Stimulated activated CD8-positive, alpha-beta memory T cell treated with anti-CD3 and anti-CD28 coated beads, Interleukin-2, amount 100 ng/mL, for 1 hour (primary cell): ENCODE measurements around the gene ZDHHC7.

Experiments used
- DNase-seq, 2 donors: peaks; one replicate each; pipeline ENCODE4 v3.0.0-alpha.2; 2020; ENCODE audit warnings: low read depth in 2 of 2

Gene ZDHHC7

GRCh38 chr16:84964386-84965128 lies 46.8 kb downstream of the ZDHHC7 start:
- no peak for DNase-seq

GRCh38 chr16:84963066-84963465 lies 48.3 kb downstream of the ZDHHC7 start:
- DNase-seq, result no peak

GRCh38 chr16:84960942-84961341 lies 50.4 kb downstream of the ZDHHC7 start:
- no peak for DNase-seq

GRCh38 chr16:84959784-84960417 lies 51.4 kb downstream of the ZDHHC7 start:
- no peak for DNase-seq

- no peak for DNase-seq
These were observed 52.2 kb downstream of the ZDHHC7 start for GRCh38 chr16:84959045-84959576.

GRCh38 chr16:84957792-84958191 lies 53.5 kb downstream of the ZDHHC7 start:
- DNase-seq, result no peak

GRCh38 chr16:84957192-84957591 lies 54.1 kb downstream of the ZDHHC7 start:
- no peak for DNase-seq

GRCh38 chr16:84955427-84955826 lies 55.9 kb downstream of the ZDHHC7 start:
- DNase-seq, result no peak

GRCh38 chr16:84953190-84953746 lies 58.1 kb downstream of the ZDHHC7 start:
- DNase-seq, result no peak

GRCh38 chr16:84952335-84953189 lies 58.8 kb downstream of the ZDHHC7 start:
- DNase-seq, result peak; percentile 37 to 43

- DNase-seq, result no peak
These were observed 60.4 kb downstream of the ZDHHC7 start for GRCh38 chr16:84950906-84951305.

- no peak for DNase-seq
These were observed 61.4 kb downstream of the ZDHHC7 start for GRCh38 chr16:84949772-84950436.

GRCh38 chr16:84948851-84949610 lies 62.3 kb downstream of the ZDHHC7 start:
- no peak for DNase-seq

GRCh38 chr16:84947996-84948850 lies 63.1 kb downstream of the ZDHHC7 start:
- DNase-seq, result no peak

- DNase-seq, result no peak
These were observed 64.3 kb downstream of the ZDHHC7 start for GRCh38 chr16:84947022-84947421.

- DNase-seq, result no peak
These were observed 67.7 kb downstream of the ZDHHC7 start for GRCh38 chr16:84943620-84944019.

- DNase-seq, result no peak
These were observed 68.5 kb downstream of the ZDHHC7 start for GRCh38 chr16:84942786-84943185.

- DNase-seq, result no peak
These were observed 69.4 kb downstream of the ZDHHC7 start for GRCh38 chr16:84941921-84942320.

- no peak for DNase-seq
These were observed 70.4 kb downstream of the ZDHHC7 start for GRCh38 chr16:84940670-84941551.
